Measurements from ENCODE around the gene MTAP.

The MTAP gene

GRCh38 chr9:21854594-21854993, 52.2 kb downstream of the MTAP start:
- peak; percentile 47 for DNase-seq

GRCh38 chr9:21856301-21857094, 54.1 kb downstream of the MTAP start:
- DNase-seq = no peak

GRCh38 chr9:21862871-21863270, 60.4 kb downstream of the MTAP start:
- no peak for DNase-seq

- no peak for DNase-seq
These were observed 62.1 kb downstream of the MTAP start for GRCh38 chr9:21864505-21864904.

GRCh38 chr9:21866302-21866701, 63.9 kb downstream of the MTAP start:
- no peak for DNase-seq

GRCh38 chr9:21871256-21871975, 69.0 kb downstream of the MTAP start:
- DNase-seq = no peak

GRCh38 chr9:21872696-21873095, 70.3 kb downstream of the MTAP start:
- no peak for DNase-seq

GRCh38 chr9:21873540-21874221, 71.2 kb downstream of the MTAP start:
- DNase-seq = no peak

- no peak for DNase-seq
These were observed 73.5 kb downstream of the MTAP start for GRCh38 chr9:21875893-21876292.

GRCh38 chr9:21883642-21884041, 81.2 kb downstream of the MTAP start:
- no peak for DNase-seq

GRCh38 chr9:21889673-21890072, 87.2 kb downstream of the MTAP start:
- no peak for DNase-seq

- DNase-seq = no peak
These were observed 88.3 kb downstream of the MTAP start for GRCh38 chr9:21890696-21891095.

GRCh38 chr9:21901546-21901945, 99.1 kb downstream of the MTAP start:
- DNase-seq = no peak

GRCh38 chr9:21902136-21902535, 99.7 kb downstream of the MTAP start:
- peak; percentile 4 for DNase-seq

GRCh38 chr9:21903380-21903965, 101.0 kb downstream of the MTAP start:
- DNase-seq = no peak

GRCh38 chr9:21904371-21904770, 101.9 kb downstream of the MTAP start:
- no peak for DNase-seq

- peak; percentile 51 for DNase-seq
These were observed 102.3 kb downstream of the MTAP start for GRCh38 chr9:21904776-21905175.

- DNase-seq = no peak
These were observed 103.8 kb downstream of the MTAP start for GRCh38 chr9:21906213-21906612.

- DNase-seq = no peak
These were observed 104.4 kb downstream of the MTAP start for GRCh38 chr9:21906881-21907280.

- peak; percentile 33 for DNase-seq
These were observed 117.2 kb downstream of the MTAP start for GRCh38 chr9:21919377-21920362.

GRCh38 chr9:21923694-21924093, 121.3 kb downstream of the MTAP start:
- DNase-seq = no peak

- DNase-seq = no peak
These were observed 125.3 kb downstream of the MTAP start for GRCh38 chr9:21927752-21928151.

Data from NCI-H82 (cell line).